HepG2 (cell line): ENCODE data around the gene DNAJB8. TPM values are rescaled to one million over a fixed set of nuclear protein-coding genes. Genes with fewer than 3 reads are reported as not detected.

Experiments
- ELF1 ChIP-seq: sonication (generic); formaldehyde crosslinking; IDR thresholded peaks from 2 replicates; pipeline ENCODE4 v1.4.0; 2020; ENCODE audit warnings: missing genetic modification reagents
- IRF2 ChIP-seq: IDR thresholded peaks from 2 replicates; pipeline ENCODE4 v1.6.1; 2018; ENCODE audit warnings: missing genetic modification reagents, missing compliant biosample characterization
- JARID2 ChIP-seq: sonication (generic); formaldehyde crosslinking; IDR thresholded peaks from 2 replicates; pipeline ENCODE4 v1.8.1; 2023; ENCODE audit warnings: missing genetic modification reagents, inconsistent platforms; ENCODE audit not compliant: insufficient replicate concordance
- KMT2B ChIP-seq: IDR thresholded peaks from 2 replicates; pipeline ENCODE4 v1.6.1; 2016; ENCODE audit warnings: missing genetic modification reagents, missing compliant biosample characterization
- NFIC ChIP-seq: IDR thresholded peaks from 2 replicates; pipeline ENCODE4 v1.6.1; 2012; ENCODE audit warnings: mild to moderate bottlenecking, low read length, inconsistent platforms
- NFKB2 ChIP-seq: sonication (generic); formaldehyde crosslinking; IDR thresholded peaks from 2 replicates; pipeline ENCODE4 v1.4.0; 2020; ENCODE audit warnings: missing genetic modification reagents, borderline replicate concordance
- NONO ChIP-seq, 2 experiments: fragments of 450-650 bp in 1 of 2; sonication (generic) in 1 of 2; formaldehyde crosslinking in 1 of 2; IDR thresholded peaks in 1 of 2; conservative IDR thresholded peaks in 1 of 2; 2 replicates each; pipeline versions ENCODE4 v1.6.1 to v1.8.0; 2017 to 2022; ENCODE audit warnings: mild to moderate bottlenecking in 1 of 2, missing genetic modification reagents in 1 of 2, moderate library complexity in 1 of 2
- NPAS2 ChIP-seq: sonication (generic); formaldehyde crosslinking; IDR thresholded peaks from 2 replicates; pipeline ENCODE4 v1.8.0; 2022; ENCODE audit warnings: mild to moderate bottlenecking, missing genetic modification reagents, borderline replicate concordance
- SIX1 ChIP-seq: sonication (generic); formaldehyde crosslinking; IDR thresholded peaks from 2 replicates; pipeline ENCODE4 v1.4.0; 2020; ENCODE audit warnings: missing genetic modification reagents, borderline replicate concordance
- SMARCE1 ChIP-seq: fragments of 450-650 bp; IDR thresholded peaks from 2 replicates; pipeline ENCODE4 v1.6.1; 2017; ENCODE audit warnings: borderline replicate concordance
- ZFP36 ChIP-seq: fragments of 150-350 bp; IDR thresholded peaks from 2 replicates; pipeline ENCODE4 v1.6.1; 2018; ENCODE audit warnings: borderline replicate concordance, low read length, low read depth; ENCODE audit not compliant: partially characterized antibody
- ZFX ChIP-seq: sonication (generic); formaldehyde crosslinking; IDR thresholded peaks from 2 replicates; pipeline ENCODE4 v1.4.0; 2020; ENCODE audit warnings: mild to moderate bottlenecking, low read depth, missing genetic modification reagents, moderate library complexity
- ZNF225 ChIP-seq: sonication (generic); formaldehyde crosslinking; IDR thresholded peaks from 2 replicates; pipeline ENCODE4 v1.4.0; 2020; ENCODE audit warnings: mild to moderate bottlenecking, missing genetic modification reagents
- ZNF251 ChIP-seq: sonication (generic); formaldehyde crosslinking; IDR thresholded peaks from 2 replicates; pipeline ENCODE4 v1.9.0; 2021; ENCODE audit warnings: mild to moderate bottlenecking, missing genetic modification reagents
- ZNF264 ChIP-seq: sonication (generic); formaldehyde crosslinking; IDR thresholded peaks from 2 replicates; pipeline ENCODE4 v1.4.0; 2020; ENCODE audit warnings: missing genetic modification reagents
- ZNF34 ChIP-seq: sonication (generic); formaldehyde crosslinking; IDR thresholded peaks from 2 replicates; pipeline ENCODE4 v1.4.0; 2020; ENCODE audit warnings: mild to moderate bottlenecking, missing genetic modification reagents, borderline replicate concordance
- ZNF496 ChIP-seq: sonication (generic); formaldehyde crosslinking; IDR thresholded peaks from 2 replicates; pipeline ENCODE4 v1.8.1; 2023; ENCODE audit warnings: mild to moderate bottlenecking, moderate library complexity, missing genetic modification reagents; ENCODE audit not compliant: insufficient replicate concordance
- ZNF609 ChIP-seq: sonication (generic); formaldehyde crosslinking; IDR thresholded peaks from 2 replicates; pipeline ENCODE4 v1.4.0; 2020; ENCODE audit warnings: mild to moderate bottlenecking, missing genetic modification reagents, borderline replicate concordance
- polyA plus RNA-seq, 8 experiments: library from polyadenylated mRNA; depleted of rRNA in 3 of 8; stranded (reverse) in 7 of 8; unstranded in 1 of 8; fragments of >200 nt; fragmentation: Illumina TruSeq in 4 of 8; extraction: Trizol in 4 of 8; gene quantifications; 2 replicates each; pipeline versions ENCODE4 v1.2.1 to v1.2.3, GENCODE V29; 2011 to 2016; ENCODE audit warnings: low read depth in 4 of 8, missing spikeins in 1 of 8, mixed read lengths in 1 of 8; ENCODE audit not compliant: insufficient read depth in 1 of 8
- total RNA-seq, 5 experiments: library from RNA; depleted of rRNA; stranded (reverse); fragments of >200 nt; fragmentation: Illumina TruSeq; extraction: Trizol; gene quantifications; 2 replicates each; pipeline ENCODE4 v1.2.3, GENCODE V29; 2016; ENCODE audit warnings: low read depth in 1 of 5
- TF ChIP-seq, protein P1 (sequence below): sonication (generic); formaldehyde crosslinking; IDR thresholded peaks from 2 replicates; pipeline ENCODE4 v1.5.1; 2020; ENCODE audit warnings: mild to moderate bottlenecking, missing genetic modification reagents, moderate library complexity
- TF ChIP-seq, protein P2 (sequence below): sonication (generic); formaldehyde crosslinking; IDR thresholded peaks from 2 replicates; pipeline ENCODE4 v1.4.0; 2020; ENCODE audit warnings: missing genetic modification reagents, borderline replicate concordance
- TF ChIP-seq, protein P3 (sequence below): IDR thresholded peaks from 2 replicates; pipeline ENCODE4 v1.6.1; 2012; ENCODE audit warnings: inconsistent platforms

The DNAJB8 gene
- total and polyA plus RNA-seq, 2 of the 13 experiments (the other 11 are each of a cell fraction or from before 2014, with no cell fraction given), result not detected

DNA sequence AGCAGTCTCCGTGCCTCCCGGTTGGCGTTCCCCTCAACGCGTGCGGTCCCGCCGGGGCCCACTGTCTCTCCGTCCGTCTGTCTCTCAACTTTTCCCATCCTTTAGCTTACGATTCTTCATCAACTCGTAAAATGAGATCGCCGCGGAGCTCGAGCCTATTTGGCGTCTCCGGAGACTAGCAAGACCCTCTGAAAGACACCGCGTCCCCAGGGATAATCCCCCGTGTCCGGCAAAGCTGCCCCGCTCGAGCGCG lies 22.9 kb upstream of the DNAJB8 start (continued):
- TF ChIP-seq ZNF609 (CRISPR knock-in tag) (no peak), ZNF264 (CRISPR knock-in tag) (no peak), ZNF34 (no peak), ZNF225 (CRISPR knock-in tag) (no peak), ZFP36 (no peak), IRF2 (no peak), NONO (IDR thresholded peaks at IDR 0.05) (no peak), NONO (CRISPR knock-in tag; conservative IDR thresholded peaks at IDR 0.05) (peak; percentile 53; the same call in 1 of the 2 replicates), NFKB2 (no peak), SMARCE1 (no peak), ELF1 (CRISPR knock-in tag) (no peak), ZFX (CRISPR knock-in tag) (no peak), NPAS2 (CRISPR knock-in tag) (no peak), SIX1 (no peak), KMT2B (CRISPR knock-in tag) (no peak; the same call in 1 of the 2 replicates), ZNF496 (no peak), JARID2 (CRISPR knock-in tag) (no peak), ZNF251 (no peak), NFIC (no peak)
- TF ChIP-seq, protein P1, sequence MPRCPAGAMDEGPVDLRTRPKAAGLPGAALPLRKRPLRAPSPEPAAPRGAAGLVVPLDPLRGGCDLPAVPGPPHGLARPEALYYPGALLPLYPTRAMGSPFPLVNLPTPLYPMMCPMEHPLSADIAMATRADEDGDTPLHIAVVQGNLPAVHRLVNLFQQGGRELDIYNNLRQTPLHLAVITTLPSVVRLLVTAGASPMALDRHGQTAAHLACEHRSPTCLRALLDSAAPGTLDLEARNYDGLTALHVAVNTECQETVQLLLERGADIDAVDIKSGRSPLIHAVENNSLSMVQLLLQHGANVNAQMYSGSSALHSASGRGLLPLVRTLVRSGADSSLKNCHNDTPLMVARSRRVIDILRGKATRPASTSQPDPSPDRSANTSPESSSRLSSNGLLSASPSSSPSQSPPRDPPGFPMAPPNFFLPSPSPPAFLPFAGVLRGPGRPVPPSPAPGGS (CRISPR knock-in tag), result no peak
- TF ChIP-seq, protein P2, sequence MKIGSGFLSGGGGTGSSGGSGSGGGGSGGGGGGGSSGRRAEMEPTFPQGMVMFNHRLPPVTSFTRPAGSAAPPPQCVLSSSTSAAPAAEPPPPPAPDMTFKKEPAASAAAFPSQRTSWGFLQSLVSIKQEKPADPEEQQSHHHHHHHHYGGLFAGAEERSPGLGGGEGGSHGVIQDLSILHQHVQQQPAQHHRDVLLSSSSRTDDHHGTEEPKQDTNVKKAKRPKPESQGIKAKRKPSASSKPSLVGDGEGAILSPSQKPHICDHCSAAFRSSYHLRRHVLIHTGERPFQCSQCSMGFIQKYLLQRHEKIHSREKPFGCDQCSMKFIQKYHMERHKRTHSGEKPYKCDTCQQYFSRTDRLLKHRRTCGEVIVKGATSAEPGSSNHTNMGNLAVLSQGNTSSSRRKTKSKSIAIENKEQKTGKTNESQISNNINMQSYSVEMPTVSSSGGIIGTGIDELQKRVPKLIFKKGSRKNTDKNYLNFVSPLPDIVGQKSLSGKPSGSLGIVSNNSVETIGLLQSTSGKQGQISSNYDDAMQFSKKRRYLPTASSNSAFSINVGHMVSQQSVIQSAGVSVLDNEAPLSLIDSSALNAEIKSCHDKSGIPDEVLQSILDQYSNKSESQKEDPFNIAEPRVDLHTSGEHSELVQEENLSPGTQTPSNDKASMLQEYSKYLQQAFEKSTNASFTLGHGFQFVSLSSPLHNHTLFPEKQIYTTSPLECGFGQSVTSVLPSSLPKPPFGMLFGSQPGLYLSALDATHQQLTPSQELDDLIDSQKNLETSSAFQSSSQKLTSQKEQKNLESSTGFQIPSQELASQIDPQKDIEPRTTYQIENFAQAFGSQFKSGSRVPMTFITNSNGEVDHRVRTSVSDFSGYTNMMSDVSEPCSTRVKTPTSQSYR (CRISPR knock-in tag), result no peak
- TF ChIP-seq, protein P3, sequence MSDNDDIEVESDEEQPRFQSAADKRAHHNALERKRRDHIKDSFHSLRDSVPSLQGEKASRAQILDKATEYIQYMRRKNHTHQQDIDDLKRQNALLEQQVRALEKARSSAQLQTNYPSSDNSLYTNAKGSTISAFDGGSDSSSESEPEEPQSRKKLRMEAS, result no peak; the same call in 1 of the 2 replicates
